Fibroblast of skin of back (primary cell): ENCODE results near the gene ARHGEF9. TPM values are rescaled to one million over a fixed set of nuclear protein-coding genes. Genes with fewer than 3 reads are reported as not detected.
"Not testable (repeated sequence)": the region's sequence is repeated elsewhere in the genome, so short reads cannot be mapped to it uniquely, and the experiment has no call there.

ENCODE experiments used
- DNase-seq: peaks from one replicate; pipeline ENCODE4 v3.0.0-alpha.2; 2013
- polyA plus RNA-seq, 2 experiments: library from polyadenylated mRNA; unstranded; fragments of 120-200 nt; gene quantifications; one replicate each; pipeline ENCODE4 v1.2.1, GENCODE V29; 2013; ENCODE audit not compliant: insufficient read length in 2 of 2

The ARHGEF9 gene
- polyA plus RNA-seq (2013, experiment 1 of 2; ENCODE audit: insufficient read length), result 13.6 TPM
- 17.6 TPM for polyA plus RNA-seq (2013, experiment 2 of 2; ENCODE audit: insufficient read length)

- DNase-seq, result no peak
These were observed at the start of gene ARHGEF9 for GRCh38 chrX:63784902-63785707. Gene ARHGEF9 (minus strand): TSS chrX:63785214. CDS start chrX:63785145, 69 bp downstream.

GRCh38 chrX:63825446-63825845 lies 40.4 kb upstream of the ARHGEF9 start:
- DNase-seq, result not testable (repeated sequence)

- DNase-seq, result no peak
These were observed 33.1 kb upstream of the ARHGEF9 start for GRCh38 chrX:63818156-63818555.

- no peak for DNase-seq
These were observed 32.7 kb upstream of the ARHGEF9 start for GRCh38 chrX:63817696-63818095.

DNA sequence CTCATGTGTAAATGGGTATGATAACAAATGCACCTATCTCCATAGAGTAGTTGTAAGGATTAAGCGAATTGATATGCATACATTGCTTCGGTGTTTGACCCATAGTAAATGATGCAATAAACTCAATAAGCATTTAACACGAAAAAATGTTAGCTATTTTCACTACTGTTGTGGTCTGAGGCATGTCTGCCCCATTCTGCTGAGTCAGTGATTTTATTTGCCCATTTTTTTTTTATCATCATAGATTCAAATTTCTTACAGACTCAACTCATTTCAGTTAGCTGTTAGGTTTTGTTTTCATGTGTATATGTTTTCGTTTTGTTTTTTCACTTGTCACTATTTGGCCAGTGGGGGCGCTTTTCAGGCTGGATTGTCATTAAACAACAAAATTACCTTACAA lies 27.8 kb upstream of the ARHGEF9 start:
- no peak for DNase-seq

- no peak for DNase-seq
These were observed 25.7 kb upstream of the ARHGEF9 start for GRCh38 chrX:63810746-63811145.

DNA sequence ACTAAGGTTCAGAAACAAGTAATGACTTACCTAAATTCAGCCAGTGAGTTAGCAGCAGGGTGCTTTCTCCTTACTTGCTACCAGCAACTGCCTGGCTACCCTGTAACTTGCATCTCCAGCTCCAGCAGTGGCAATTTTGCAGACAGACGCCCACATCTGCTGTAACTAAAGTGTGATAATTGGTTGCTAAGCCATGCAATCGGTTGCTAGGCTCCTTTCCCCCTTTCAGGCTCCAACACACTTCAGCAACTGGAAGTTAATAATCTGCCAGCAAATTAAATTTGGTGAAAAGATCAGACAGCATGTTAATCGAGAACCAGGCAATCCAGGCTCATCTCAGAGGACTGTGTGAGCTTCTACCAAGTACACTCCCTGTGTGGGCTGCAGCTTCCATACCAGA lies 24.2 kb upstream of the ARHGEF9 start:
- DNase-seq, result no peak

GRCh38 chrX:63795406-63795805 lies 10.4 kb upstream of the ARHGEF9 start:
- not testable (repeated sequence) for DNase-seq

GRCh38 chrX:63785708-63786040 lies 660 bp upstream of the ARHGEF9 start:
- DNase-seq, result no peak

DNA sequence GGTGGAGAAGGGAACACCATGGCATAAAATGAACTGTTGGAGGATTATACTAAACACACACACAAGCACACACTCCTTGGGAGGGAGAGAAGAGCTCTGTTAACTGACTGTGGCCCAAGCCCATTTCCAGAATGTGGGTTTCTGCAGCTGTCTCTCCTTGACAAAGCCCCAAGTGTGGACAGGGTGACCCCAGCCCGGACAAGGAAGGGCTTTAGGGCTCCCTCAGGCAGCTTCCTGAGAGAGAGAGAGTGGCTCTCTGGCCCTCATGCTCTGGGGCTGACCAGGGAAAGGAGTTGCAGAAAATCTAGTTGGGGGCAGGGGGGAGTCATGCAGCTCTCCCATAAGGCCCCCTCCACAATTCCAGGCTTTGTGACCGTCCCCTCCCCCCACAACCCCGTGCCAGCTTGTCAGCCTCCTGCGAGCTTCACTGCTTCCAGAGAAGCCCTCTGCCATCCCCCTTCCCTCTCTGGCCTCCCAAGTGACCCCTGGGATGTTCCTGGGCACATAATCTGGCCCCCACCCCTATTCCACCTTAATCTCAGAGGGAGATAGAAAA lies 590 bp downstream of the ARHGEF9 start:
- no peak for DNase-seq

DNA sequence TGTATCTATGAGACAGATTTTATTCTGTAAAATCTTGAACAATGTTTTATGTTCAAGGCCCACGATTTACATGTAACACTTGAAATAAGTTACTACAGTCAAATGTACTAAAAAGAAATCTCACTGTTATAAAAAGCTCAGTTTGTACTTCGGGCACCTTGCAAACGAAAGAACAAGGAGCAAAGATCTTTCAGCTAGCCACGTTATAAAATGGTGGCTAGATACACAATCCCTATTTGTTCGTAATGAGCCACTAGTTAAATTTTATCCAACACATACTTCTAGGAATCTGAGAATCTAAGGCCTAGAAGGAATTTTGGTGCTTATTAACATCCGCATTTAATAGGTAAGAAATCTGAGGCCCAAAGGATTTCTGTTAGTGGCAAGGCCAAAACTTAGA lies 2.5 kb downstream of the ARHGEF9 start:
- no peak for DNase-seq

- DNase-seq, result no peak
These were observed 16.3 kb downstream of the ARHGEF9 start for GRCh38 chrX:63768760-63769159.

GRCh38 chrX:63765712-63766111 lies 19.3 kb downstream of the ARHGEF9 start:
- no peak for DNase-seq

DNA sequence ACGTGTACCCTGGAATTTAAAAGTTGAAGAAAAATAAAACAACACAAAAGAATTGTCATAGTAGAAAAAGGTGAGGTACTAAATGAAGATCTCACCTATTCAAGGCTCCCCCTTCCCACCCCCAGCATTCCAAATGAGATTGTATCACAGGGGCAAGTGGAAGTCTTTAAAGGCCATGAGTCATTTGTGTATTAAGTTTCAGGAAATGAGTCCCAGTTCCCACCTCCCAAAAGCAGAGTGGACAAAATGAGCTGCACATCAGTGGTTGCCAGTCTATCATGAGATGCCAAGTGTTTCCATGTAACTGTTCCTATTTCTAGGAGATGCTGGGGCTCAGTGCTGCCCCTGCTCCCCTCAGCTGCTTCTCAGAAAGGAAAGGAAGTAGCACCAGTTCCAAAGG lies 20.1 kb downstream of the ARHGEF9 start:
- DNase-seq, result peak; percentile 54

DNA sequence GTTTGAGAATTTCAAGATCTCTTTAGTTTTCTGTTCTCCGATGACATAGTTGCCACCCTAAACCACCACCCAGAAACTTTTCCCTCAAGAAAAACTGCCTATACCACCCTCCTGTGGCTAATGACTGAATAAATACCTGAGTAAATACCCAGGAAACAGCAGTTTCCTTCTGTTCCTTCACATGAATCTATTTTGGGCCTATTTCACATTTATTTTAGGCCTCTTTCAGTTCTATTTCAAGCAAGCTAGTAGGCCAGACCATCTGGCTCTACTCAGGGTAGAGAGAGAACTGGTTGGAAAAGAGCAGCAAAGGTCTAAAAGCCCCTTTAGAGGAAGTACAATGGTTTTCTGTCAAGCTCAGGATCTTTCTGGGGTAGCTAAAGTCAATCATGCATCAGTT lies 23.4 kb downstream of the ARHGEF9 start:
- DNase-seq, result no peak

GRCh38 chrX:63758011-63758410 lies 27.0 kb downstream of the ARHGEF9 start:
- no peak for DNase-seq

DNA sequence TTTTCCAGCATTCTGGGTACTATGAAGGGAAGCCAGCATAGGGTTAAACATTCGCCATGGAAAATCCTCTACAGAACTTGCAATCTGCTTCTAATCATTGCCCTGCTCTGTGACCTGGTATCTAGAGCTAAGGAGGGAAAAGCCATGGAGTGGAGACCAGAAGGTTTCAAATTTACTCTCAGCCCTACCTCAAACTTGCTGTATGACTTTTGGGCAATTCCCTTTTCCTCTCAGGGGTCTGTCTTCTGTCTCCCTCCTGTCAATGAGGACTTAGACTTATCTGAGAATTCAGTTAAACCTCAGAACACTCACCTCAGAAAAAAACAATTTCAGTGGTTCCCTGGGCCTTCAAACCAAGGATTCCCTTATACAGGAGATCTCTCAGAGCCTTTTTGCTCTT lies 29.1 kb downstream of the ARHGEF9 start:
- DNase-seq, result no peak

DNA sequence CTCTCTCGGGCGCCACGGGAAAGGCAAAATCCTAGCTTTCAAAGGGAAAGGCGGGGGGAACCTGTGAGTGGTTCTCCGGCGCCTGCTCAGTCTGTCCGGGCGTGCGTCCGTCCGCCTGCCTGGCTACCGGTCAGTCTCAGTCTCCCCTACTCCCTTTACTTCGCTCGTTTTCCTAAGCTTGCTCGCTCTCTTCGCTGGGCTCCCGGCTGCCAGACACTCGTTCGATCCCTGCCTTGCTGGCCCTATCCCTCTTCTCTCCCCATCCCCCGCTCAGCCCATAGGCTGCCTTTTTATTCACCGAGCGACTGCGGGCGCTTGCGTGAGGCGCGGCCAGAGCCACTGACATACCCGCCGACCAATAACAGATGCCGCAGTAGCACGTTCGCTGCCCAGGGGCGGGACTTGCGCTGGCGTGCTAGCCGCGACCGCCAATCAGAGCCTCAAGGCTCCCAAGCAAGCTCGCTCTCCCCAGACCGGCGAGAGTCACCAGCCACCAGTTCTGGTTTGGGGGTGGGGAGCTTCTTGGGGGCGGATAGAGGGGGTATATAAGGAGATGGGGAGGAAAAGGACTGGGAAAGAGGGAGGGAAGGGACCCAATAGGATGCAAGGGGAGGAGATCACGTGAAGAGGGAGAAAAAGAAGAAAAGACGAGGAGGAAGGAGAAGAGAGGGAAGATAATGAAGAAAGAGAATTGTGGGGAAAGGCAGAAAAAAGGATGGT lies 30.0 kb downstream of the ARHGEF9 start:
- peak; percentile 94 for DNase-seq

- DNase-seq, result no peak
These were observed 30.7 kb downstream of the ARHGEF9 start for GRCh38 chrX:63754136-63754859.

GRCh38 chrX:63751481-63751880 lies 33.5 kb downstream of the ARHGEF9 start:
- DNase-seq, result no peak

DNA sequence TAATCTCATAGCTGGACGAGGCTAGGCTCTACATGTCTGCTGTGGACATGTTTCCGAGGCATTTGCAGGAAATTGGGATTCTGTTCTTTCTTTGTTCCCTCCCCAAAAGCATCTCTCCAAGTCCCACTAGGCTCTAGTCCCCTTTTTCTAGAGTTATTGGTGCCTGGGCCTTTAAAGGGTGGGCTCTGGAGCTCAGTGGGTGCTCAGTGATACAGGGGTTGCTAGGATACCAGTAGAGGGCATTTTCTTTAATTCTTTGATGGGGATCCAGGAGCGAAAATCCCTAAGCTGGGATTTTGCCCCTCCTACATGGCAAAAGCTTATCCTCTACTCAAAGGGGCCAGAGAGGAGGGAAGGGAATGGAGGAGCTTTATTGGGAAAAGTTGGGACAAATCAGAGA lies 34.2 kb downstream of the ARHGEF9 start:
- no peak for DNase-seq

GRCh38 chrX:63747331-63747730 lies 37.7 kb downstream of the ARHGEF9 start:
- peak; percentile 79 for DNase-seq

- DNase-seq, result no peak
These were observed 38.3 kb downstream of the ARHGEF9 start for GRCh38 chrX:63746715-63747114.
